Fibroblast of skin of left biceps (primary cell): Measurements from ENCODE around the gene TXNDC15.
"Not testable (repeated sequence)": the region's sequence is repeated elsewhere in the genome, so short reads cannot be mapped to it uniquely, and the experiment has no call there.

ENCODE experiments used
- DNase-seq, 2 experiments: peaks; one replicate each; pipeline ENCODE4 v3.0.0-alpha.2; 2013; ENCODE audit warnings: low read depth in 2 of 2

Gene TXNDC15

GRCh38 chr5:134873987-134874830, at the start of gene TXNDC15:
Gene TXNDC15, plus strand, starts transcription at chr5:134874371. Its CDS starts 57 bp downstream, at chr5:134874428.
- DNase-seq, result peak; percentile 51 to 58

GRCh38 chr5:134824681-134825080, 49.5 kb upstream of the TXNDC15 start:
- DNase-seq, result no peak

GRCh38 chr5:134825212-134825611, 49.0 kb upstream of the TXNDC15 start:
- no peak for DNase-seq

- DNase-seq, result peak in 1 of 2 experiments; percentile 34
These were observed 40.7 kb upstream of the TXNDC15 start for GRCh38 chr5:134833340-134834032.

GRCh38 chr5:134835623-134836022, 38.5 kb upstream of the TXNDC15 start:
- DNase-seq, result no peak

- DNase-seq, result no peak
These were observed 36.5 kb upstream of the TXNDC15 start for GRCh38 chr5:134837530-134838181.

GRCh38 chr5:134838361-134838760, 35.8 kb upstream of the TXNDC15 start:
- not testable (repeated sequence) for DNase-seq

GRCh38 chr5:134840811-134841210, 33.4 kb upstream of the TXNDC15 start:
- no peak for DNase-seq

- no peak for DNase-seq
These were observed 29.9 kb upstream of the TXNDC15 start for GRCh38 chr5:134844252-134844651.

GRCh38 chr5:134845335-134845851, 28.8 kb upstream of the TXNDC15 start:
- DNase-seq, result no peak

- DNase-seq, result peak; percentile 86
These were observed 28.1 kb upstream of the TXNDC15 start, which contains the start of gene C5orf24 for GRCh38 chr5:134845852-134846640. Gene C5orf24, plus strand, starts transcription at chr5:134845968. Its CDS starts 8,933 bp downstream, at chr5:134854901.

- no peak for DNase-seq
These were observed 27.6 kb upstream of the TXNDC15 start for GRCh38 chr5:134846641-134846960.

- DNase-seq, result not testable (repeated sequence)
These were observed 24.7 kb upstream of the TXNDC15 start for GRCh38 chr5:134849434-134849933.

- no peak for DNase-seq
These were observed 22.8 kb upstream of the TXNDC15 start for GRCh38 chr5:134851307-134851923.

GRCh38 chr5:134856465-134856864, 17.7 kb upstream of the TXNDC15 start:
- DNase-seq, result not testable (repeated sequence)

GRCh38 chr5:134857401-134857800, 16.8 kb upstream of the TXNDC15 start:
- no peak for DNase-seq

- DNase-seq, result no peak
These were observed 9.5 kb upstream of the TXNDC15 start for GRCh38 chr5:134864707-134865106.

GRCh38 chr5:134873494-134873893, 677 bp upstream of the TXNDC15 start:
- DNase-seq, result no peak

- peak; percentile 59 to 60 for DNase-seq
These were observed 872 bp downstream of the TXNDC15 start for GRCh38 chr5:134874831-134875655.

- DNase-seq, result no peak
These were observed 3.0 kb downstream of the TXNDC15 start for GRCh38 chr5:134877159-134877558.
